ENCODE measurements around the gene KLHL3. TPM values are rescaled to one million over a fixed set of nuclear protein-coding genes. Genes with fewer than 3 reads are reported as not detected.

KLHL3 gene
- total and polyA plus RNA-seq, 9 of the 15 experiments (the other 6 are each of a cell fraction or from before 2014, with no cell fraction given), result under 0.01 to 1.5 (median 0.22) TPM

DNA sequence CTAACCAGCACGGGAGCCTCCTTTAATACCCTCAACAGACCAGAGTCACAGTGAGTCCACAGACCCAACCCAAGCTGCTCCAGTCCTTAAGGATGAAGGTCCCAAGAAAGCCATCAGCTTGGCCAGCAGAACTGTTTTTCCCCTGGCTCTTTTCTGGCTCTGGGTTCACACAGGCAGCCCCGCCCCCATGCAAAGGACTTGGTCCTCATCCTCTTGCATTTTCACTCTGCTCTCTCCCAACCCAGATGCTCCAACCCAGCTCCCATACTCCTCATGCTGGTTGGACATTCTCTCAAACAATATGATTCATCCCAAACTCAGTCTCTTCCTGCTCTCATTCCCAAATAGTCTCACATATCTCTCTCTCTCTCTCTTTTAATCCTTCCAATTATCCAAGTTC is 162.5 kb downstream of the KLHL3 start:
- FAIRE-seq (no peak), ATAC-seq (no peak), DNase-seq (ENCODE audit: extremely low read depth in 1 of 4, low spot score in 3 of 4) (no peak)
- no peaks in the 10 kb centered on the region for H3K9me3 ChIP-seq (replicated peaks; ENCODE audit: control insufficient read depth, insufficient read depth, low read depth, low read length)
- H3K9ac ChIP-seq (ENCODE audit: insufficient read depth in 1 of 2, low read depth in 2 of 2, low read length in 2 of 2), result no peak overlapping the region
- H3K4me1 ChIP-seq (replicated peaks in 1 of 2; ENCODE audit: control insufficient read depth in 2 of 2, insufficient read depth in 2 of 2, low read length in 2 of 2), result no peaks in the 10 kb centered on the region
- 0% methylated on average over 2 of the region's 2 CpGs for whole genome bisulfite sequencing (ENCODE audit: insufficient coverage, low coverage, missing lambda C conversion rate)
- peaks cover 0 to 7% of the 10 kb centered on the region in 2 experiments; a peak in 1 of 5 replicates for H3K27me3 ChIP-seq (ENCODE audit: control insufficient read depth in 2 of 2, insufficient read depth in 2 of 2, low read length in 2 of 2)
- H3K27ac ChIP-seq (ENCODE audit: extremely low read depth, low read depth, low read length), result no peak overlapping the region
- H3K4me3 ChIP-seq, result no peak overlapping the region
- BruUV-seq (replicated peaks), result no TSS peak
- H4K20me1 ChIP-seq (replicated peaks; ENCODE audit: control insufficient read depth, insufficient read depth, low read length), result no peaks in the 10 kb centered on the region
- no peak overlapping the region for H2AFZ ChIP-seq (ENCODE audit: low read depth, low read length)
- ChIA-PET CTCF (ENCODE audit: low intra/inter-chr PET ratio) (no interaction called here), POLR2A (no interaction called here)
- no peaks in the 10 kb centered on the region for H3K9me1 ChIP-seq (ENCODE audit: control insufficient read depth, insufficient read depth, low read length)
- intact Hi-C loops (cut with micrococcal nuclease), result no loop called here
- no peaks in the 10 kb centered on the region for H3K36me3 ChIP-seq (ENCODE audit: control insufficient read depth, insufficient read depth, low read length)
- in situ Hi-C loops (cut with MboI), result no loop called here
- H3K79me2 ChIP-seq (ENCODE audit: control insufficient read depth, insufficient read depth, low read length), result no peaks in the 10 kb centered on the region
- TF ChIP-seq L3MBTL2 (IDR thresholded peaks at IDR 0.05), result no peak
- TF ChIP-seq SMAD2 (IDR thresholded peaks at IDR 0.05; ENCODE audit: low read depth, low read length), result no peak
- no peak for TF ChIP-seq DNMT1 (IDR thresholded peaks at IDR 0.05)
- no peak for TF ChIP-seq RREB1 (CRISPR knock-in tag; IDR thresholded peaks at IDR 0.05)
- no peak overlapping the region for H3K4me2 ChIP-seq (ENCODE audit: insufficient read depth, low read length)
